GM12873 (cell line): ENCODE results near the gene ZNF648.

ENCODE experiments used
- CTCF ChIP-seq: IDR thresholded peaks from 2 replicates; pipeline ENCODE4 v1.5.1; 2012; ENCODE audit warnings: low read depth, mild to moderate bottlenecking, moderate library complexity, low read length, control low read depth; ENCODE audit not compliant: insufficient read depth; ENCODE audit errors: missing control alignments

The ZNF648 gene

GRCh38 chr1:182056601-182057366 is 4.7 kb downstream of the ZNF648 start:
- no peak for TF ChIP-seq CTCF

GRCh38 chr1:182054698-182055326 is 6.7 kb downstream of the ZNF648 start:
- peak; percentile 73 for TF ChIP-seq CTCF

GRCh38 chr1:182052355-182052754 is 9.2 kb downstream of the ZNF648 start:
- TF ChIP-seq CTCF = no peak

- no peak for TF ChIP-seq CTCF
These were observed 9.6 kb downstream of the ZNF648 start for GRCh38 chr1:182051938-182052337.

- TF ChIP-seq CTCF = no peak
These were observed 10.7 kb downstream of the ZNF648 start for GRCh38 chr1:182050481-182051448.

- TF ChIP-seq CTCF = no peak
These were observed 12.9 kb downstream of the ZNF648 start for GRCh38 chr1:182048562-182048961.

- no peak for TF ChIP-seq CTCF
These were observed 14.7 kb downstream of the ZNF648 start for GRCh38 chr1:182046763-182047162.
